Stimulated activated CD4-positive, alpha-beta T cell treated with anti-CD3 and anti-CD28 coated beads, Interleukin-4, amount 100 ng/mL, for 4 hours (primary cell): ENCODE results near the gene KRR1.
A peak's percentile ranks its signal among the peaks of the same experiment; 100 is the strongest.

ENCODE experiments used
- DNase-seq, 2 experiments: peaks; one replicate each; pipeline ENCODE4 v3.0.0-alpha.2; 2020

The KRR1 gene

GRCh38 chr12:75511116-75512048 lies at the start of gene KRR1:
Gene KRR1 (minus strand): TSS chr12:75511609. CDS start chr12:75511597, 12 bp downstream.
- peak; percentile 75 to 92 for DNase-seq

- no peak for DNase-seq
These were observed 48.8 kb upstream of the KRR1 start for GRCh38 chr12:75560167-75560566.

- no peak for DNase-seq
These were observed 46.9 kb upstream of the KRR1 start for GRCh38 chr12:75558287-75558686.

- DNase-seq: no peak
These were observed 45.0 kb upstream of the KRR1 start for GRCh38 chr12:75556311-75556899.

GRCh38 chr12:75554556-75554880 lies 43.1 kb upstream of the KRR1 start:
- DNase-seq: no peak

- DNase-seq: no peak
These were observed 42.6 kb upstream of the KRR1 start for GRCh38 chr12:75553836-75554555.

- DNase-seq: no peak
These were observed 42.0 kb upstream of the KRR1 start for GRCh38 chr12:75553398-75553797.

- no peak for DNase-seq
These were observed 40.1 kb upstream of the KRR1 start for GRCh38 chr12:75551477-75551876.

- DNase-seq: no peak
These were observed 39.2 kb upstream of the KRR1 start for GRCh38 chr12:75550401-75551240.

GRCh38 chr12:75549989-75550388 lies 38.6 kb upstream of the KRR1 start:
- no peak for DNase-seq

- DNase-seq: no peak
These were observed 37.5 kb upstream of the KRR1 start for GRCh38 chr12:75548879-75549278.

GRCh38 chr12:75545636-75546035 lies 34.2 kb upstream of the KRR1 start:
- no peak for DNase-seq

GRCh38 chr12:75543529-75543928 lies 32.1 kb upstream of the KRR1 start:
- no peak for DNase-seq

GRCh38 chr12:75542942-75543341 lies 31.5 kb upstream of the KRR1 start:
- DNase-seq: no peak

- DNase-seq: no peak
These were observed 28.5 kb upstream of the KRR1 start for GRCh38 chr12:75539889-75540288.

GRCh38 chr12:75533239-75533638 lies 21.8 kb upstream of the KRR1 start:
- no peak for DNase-seq

GRCh38 chr12:75529826-75530225 lies 18.4 kb upstream of the KRR1 start:
- DNase-seq: no peak

- DNase-seq: no peak
These were observed 17.9 kb upstream of the KRR1 start for GRCh38 chr12:75529316-75529715.

- no peak for DNase-seq
These were observed 17.3 kb upstream of the KRR1 start for GRCh38 chr12:75528692-75529091.

GRCh38 chr12:75528272-75528671 lies 16.9 kb upstream of the KRR1 start:
- no peak for DNase-seq

- no peak for DNase-seq
These were observed 15.5 kb upstream of the KRR1 start for GRCh38 chr12:75526655-75527511.

- DNase-seq: no peak
These were observed 13.9 kb upstream of the KRR1 start for GRCh38 chr12:75525263-75525662.
